Measurements from ENCODE around the gene MEGF10.

The MEGF10 gene

DNA sequence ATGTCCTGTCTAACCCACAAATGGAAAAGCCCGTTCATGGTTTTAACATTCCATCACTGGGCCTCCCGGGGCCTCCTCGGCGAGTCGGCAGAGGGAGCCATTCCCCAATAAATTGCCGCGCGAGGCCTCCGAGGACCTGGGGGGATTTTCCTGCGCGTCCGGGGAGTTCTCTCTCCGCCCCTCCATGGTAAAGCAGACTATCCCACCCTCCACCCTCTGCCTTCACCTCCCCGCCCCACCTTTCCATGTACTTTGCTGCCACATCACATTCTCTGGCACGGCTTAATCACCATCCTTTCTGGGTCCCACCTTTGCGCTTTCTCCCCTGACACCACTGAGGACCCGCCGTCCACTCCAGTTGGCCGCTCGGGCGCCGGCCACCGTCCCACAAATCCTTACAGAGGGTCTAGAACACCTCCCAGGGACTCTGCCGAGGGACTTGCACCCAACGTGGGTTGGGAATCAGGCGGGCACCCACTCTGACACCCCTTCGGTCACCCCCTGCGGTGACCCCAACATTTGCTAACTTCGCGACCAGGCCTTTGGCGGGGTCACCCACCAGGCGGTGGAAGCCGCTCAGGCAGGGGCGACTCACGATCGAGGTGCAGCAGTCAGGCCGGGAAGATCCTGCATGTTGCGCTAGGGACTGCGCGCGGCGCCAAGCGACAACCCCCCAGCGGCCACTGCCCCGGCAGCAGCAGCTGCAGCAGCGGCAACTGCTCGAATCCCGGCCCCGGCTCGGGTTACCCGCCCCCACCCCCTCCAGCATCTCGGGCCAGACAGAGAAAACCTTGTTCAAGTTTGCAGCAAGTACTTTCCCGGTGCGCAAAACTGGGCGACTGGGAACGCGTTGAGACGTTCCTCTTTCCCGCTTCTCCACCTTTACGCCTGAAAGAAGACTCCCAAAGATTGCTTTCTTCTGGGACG is at the start of gene MEGF10:
TSS of gene MEGF10 (plus strand) at position 778 of the 927 bp plus-strand sequence. CDS start 40,513 bp downstream, outside the sequence.
- TF ChIP-seq GATA2 (IDR thresholded peaks at IDR 0.05; ENCODE audit: low read depth, low read length) (no peak), GATA3 (IDR thresholded peaks at IDR 0.05; ENCODE audit: low read depth, low read length) (no peak)

DNA sequence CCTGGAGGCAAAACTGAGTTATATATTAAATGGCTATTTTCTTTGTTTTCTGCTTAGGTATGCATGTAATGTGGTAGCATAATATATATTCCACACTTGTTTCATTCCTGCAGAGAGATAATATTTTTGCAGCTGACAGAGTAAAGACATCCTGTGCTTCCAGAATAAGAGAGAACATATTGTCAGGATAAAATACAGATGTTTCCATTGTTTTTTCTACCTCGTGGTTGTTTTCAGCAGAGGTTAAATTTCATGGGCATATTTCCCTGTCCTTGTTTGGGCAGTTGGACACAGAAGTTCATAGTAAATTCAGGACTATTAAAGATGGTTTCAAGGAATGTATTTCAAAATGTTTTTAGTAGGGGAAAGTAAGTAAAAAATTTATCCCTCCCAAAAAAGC is 47.6 kb upstream of the MEGF10 start:
- no peak for TF ChIP-seq GATA2 (IDR thresholded peaks at IDR 0.05; ENCODE audit: low read depth, low read length)
- no peak for TF ChIP-seq GATA3 (IDR thresholded peaks at IDR 0.05; ENCODE audit: low read depth, low read length)

DNA sequence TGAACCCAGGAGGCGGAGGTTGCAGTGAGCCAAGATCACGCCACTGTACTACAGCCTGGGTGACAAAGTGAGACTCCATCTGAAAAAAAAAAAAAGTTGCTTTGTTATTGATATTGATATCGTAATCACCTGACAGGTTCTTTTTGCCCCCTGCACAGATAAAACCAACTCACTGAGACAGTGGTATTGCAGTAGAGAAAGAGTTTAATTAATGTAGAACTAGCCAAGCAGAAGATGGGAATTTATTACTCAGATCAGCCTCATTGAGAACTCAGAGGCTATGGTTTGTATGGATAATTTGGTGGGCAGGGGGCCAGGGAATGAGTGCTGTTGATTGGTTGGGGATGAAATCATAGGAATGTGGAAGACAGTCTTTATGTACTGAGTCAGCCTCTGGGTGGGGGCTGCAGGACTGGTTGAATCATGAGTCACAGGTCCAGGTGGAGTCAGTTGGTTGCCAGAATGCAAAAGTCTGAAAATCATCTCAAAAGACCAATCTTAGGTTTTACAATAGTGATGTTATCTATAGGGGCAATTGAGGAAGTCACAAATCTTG is 35.8 kb upstream of the MEGF10 start:
- no peak for TF ChIP-seq GATA2 (IDR thresholded peaks at IDR 0.05; ENCODE audit: low read depth, low read length)
- no peak for TF ChIP-seq GATA3 (IDR thresholded peaks at IDR 0.05; ENCODE audit: low read depth, low read length)

DNA sequence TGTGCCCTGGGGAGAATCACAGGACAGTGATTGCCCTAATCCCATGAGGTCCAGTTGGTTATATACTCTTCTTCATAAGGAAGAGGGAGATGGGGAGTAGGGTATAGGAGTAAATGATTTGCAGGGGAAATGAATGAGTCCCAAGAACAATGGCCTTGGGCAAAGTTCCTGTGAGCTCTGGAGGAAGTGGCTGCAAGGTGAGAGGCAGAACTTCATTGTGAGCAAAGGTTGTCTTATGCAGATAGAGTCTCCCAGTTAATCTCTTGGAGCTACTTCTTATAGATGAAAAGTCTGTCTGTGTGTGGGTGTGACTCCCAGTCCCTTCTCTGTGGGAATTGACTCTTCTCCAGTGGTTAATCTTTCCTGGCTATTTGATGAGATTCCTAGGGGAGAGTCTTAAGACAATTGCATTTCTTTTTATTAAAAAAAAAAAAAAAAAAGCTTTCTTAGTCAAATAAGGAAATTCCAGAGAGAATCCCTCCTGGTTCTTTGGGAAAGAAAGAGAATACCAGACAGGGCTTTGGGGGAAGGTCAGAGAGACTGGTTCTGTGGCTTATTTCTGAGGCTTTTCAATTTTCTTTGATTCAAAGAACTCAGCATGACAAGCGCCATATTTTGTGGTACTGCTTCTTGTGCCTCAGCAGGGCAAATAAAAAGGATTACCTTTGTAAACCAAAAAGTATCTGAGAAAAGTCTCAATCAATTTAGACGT is 33.6 kb upstream of the MEGF10 start:
- no peak for TF ChIP-seq GATA2 (IDR thresholded peaks at IDR 0.05; ENCODE audit: low read depth, low read length)
- TF ChIP-seq GATA3 (IDR thresholded peaks at IDR 0.05; ENCODE audit: low read depth, low read length) = no peak

DNA sequence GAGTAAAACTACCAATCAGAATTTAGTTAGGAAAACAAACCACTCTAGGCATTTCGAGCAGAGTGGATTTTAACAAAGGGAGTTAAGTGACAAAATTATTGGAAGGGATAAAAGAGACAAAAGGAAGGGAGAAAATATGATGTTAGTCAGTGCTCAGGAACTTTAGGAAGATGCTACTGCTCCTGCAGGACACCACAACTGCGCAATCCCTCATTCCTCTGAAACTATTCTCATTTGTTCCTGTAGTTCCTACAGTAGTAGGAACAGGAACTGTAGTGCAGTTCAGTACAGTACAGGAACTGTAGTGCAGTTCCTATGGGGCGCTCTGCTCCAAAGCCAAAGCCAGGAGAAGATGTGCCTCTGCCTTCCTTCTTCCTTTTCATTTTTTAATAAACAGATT is 29.9 kb upstream of the MEGF10 start:
- no peak for TF ChIP-seq GATA2 (IDR thresholded peaks at IDR 0.05; ENCODE audit: low read depth, low read length)
- no peak for TF ChIP-seq GATA3 (IDR thresholded peaks at IDR 0.05; ENCODE audit: low read depth, low read length)

DNA sequence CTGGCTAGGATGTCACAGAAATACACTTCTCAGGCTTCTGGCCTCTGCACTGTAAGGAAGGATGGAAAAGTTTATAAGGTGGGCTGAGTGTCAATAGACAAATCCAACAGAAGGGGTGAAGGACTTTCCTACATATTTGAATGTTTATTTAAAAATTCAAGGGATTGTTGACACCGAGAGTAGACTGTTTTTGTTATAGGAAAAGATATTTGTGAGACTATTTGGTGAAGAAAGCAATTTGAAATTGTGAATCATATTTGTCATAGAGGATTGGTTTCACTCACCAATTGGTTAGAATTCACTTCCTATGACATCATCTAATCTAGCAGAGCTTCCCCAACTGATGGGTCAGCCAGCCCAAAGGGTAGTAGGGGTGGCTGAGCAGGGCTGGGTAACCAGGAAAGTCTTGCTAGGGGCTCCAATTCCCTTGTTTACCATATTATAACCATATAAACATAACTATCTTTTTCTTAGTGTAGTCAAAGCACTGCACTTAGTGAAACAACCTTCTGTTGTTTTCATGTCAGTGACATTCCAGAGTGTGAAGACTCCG is 14.9 kb upstream of the MEGF10 start:
- no peak for TF ChIP-seq GATA3 (IDR thresholded peaks at IDR 0.05; ENCODE audit: low read depth, low read length)
- no peak for TF ChIP-seq GATA2 (IDR thresholded peaks at IDR 0.05; ENCODE audit: low read depth, low read length)

DNA sequence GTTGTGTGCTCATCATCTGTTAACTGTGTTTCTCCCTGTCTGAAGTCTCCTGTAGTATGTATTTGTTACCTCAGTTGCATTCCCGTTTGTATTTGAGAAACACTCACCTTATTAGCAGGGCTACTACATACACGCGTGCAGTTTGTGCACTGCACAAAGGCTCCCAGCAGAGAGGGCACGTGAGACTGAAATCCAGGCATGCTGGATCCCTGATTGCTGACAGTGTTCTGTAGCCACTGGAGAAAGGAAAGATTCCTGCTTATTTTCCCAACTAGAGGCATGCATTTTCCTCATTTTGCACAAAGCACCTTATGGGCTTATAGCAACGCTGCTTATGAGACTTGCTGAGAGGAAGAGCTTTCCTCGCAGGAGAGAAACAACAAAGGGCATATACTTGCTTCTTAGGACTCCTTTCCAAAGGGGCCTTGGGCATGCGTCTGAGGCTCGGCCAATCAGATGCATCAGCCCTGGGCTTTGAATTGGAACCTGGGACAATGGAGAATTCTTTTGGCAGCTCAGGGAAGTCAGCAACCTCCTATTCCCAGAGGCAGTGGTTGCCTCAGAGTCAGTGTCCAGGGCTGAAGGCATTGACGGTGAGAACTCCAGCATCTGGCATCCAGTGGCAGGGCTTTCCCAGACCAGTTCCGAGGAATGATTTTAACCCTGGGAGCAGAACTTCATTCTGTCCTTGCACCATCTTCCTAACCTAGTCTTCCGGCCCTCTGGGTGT is 9.9 kb upstream of the MEGF10 start:
- TF ChIP-seq GATA3 (IDR thresholded peaks at IDR 0.05; ENCODE audit: low read depth, low read length) = no peak
- TF ChIP-seq GATA2 (IDR thresholded peaks at IDR 0.05; ENCODE audit: low read depth, low read length) = no peak

DNA sequence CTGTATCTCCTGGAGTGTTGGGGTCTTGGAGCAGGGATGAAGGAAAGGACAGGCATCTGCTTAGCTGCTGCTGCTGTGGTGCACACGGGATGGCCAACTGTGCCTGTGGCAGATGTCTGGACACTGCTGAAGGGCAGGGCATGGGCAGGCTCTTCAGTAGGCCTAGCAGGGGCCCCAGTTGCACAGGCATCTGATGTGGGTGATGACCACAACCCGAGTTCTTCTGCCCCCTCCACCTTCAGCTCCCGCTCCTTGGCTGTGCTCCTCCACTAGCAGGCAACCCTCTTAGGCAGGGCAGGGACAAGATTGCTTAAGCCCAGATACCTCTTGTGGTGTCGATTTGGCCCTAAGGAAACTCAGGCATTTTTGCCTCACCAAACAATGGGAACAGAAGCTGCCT is 9.0 kb upstream of the MEGF10 start:
- no peak for TF ChIP-seq GATA3 (IDR thresholded peaks at IDR 0.05; ENCODE audit: low read depth, low read length)

DNA sequence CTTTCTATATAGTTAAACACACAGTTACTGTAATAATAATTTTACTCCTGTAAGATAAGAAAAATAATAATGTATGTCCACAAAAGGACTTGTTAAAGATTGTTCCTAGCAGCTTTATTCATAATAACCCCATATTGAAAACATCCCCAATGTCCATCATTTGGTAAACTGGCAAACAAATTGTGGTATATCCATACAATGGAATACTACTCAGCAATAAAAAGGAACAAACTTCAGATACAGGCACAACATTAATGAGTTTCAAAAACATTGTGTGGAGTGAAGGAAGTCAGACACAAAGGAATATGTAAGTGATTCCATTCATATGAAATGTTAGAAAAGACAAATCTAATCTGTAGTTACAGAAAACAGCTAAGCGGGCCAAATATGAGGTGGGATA is 1.9 kb upstream of the MEGF10 start:
- no peak for TF ChIP-seq GATA2 (IDR thresholded peaks at IDR 0.05; ENCODE audit: low read depth, low read length)
- TF ChIP-seq GATA3 (IDR thresholded peaks at IDR 0.05; ENCODE audit: low read depth, low read length) = no peak

DNA sequence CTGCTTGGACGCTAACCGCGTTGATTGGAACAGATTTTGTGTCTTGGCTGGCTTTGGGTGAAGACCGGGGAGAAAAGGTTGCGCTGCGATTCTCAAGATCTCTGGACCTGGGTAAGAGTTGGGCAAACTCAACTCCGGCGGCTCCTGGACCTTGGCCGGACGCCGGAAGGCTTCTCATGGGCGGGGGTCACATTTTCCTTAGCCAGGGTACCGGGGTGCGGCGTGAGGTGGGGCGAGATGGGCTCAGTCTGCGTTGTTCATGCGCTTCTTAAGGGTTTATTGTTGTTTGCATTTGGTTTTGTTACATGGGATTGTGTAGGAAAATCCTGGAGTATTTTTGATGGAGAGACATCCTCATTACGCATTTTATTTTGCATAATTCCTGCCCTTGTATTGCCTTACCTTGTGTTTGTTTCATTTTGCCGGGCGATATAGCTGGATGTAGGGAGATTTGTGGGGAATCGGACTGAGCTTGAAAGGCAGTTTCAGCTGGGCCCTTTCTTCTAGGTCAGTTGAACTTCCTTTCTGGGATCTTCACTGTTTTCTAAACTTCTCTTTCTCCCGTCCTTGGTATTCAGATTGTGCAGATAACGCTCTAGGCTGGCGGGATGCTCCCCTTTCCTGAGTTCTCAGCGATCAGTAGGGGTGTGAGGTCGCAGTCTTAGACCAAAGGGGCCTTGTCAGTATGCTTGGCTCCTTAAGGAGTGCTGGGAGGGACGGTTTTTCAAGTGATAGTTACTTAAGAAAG is 524 bp downstream of the MEGF10 start:
- TF ChIP-seq GATA3 (IDR thresholded peaks at IDR 0.05; ENCODE audit: low read depth, low read length) (no peak), GATA2 (IDR thresholded peaks at IDR 0.05; ENCODE audit: low read depth, low read length) (no peak)

DNA sequence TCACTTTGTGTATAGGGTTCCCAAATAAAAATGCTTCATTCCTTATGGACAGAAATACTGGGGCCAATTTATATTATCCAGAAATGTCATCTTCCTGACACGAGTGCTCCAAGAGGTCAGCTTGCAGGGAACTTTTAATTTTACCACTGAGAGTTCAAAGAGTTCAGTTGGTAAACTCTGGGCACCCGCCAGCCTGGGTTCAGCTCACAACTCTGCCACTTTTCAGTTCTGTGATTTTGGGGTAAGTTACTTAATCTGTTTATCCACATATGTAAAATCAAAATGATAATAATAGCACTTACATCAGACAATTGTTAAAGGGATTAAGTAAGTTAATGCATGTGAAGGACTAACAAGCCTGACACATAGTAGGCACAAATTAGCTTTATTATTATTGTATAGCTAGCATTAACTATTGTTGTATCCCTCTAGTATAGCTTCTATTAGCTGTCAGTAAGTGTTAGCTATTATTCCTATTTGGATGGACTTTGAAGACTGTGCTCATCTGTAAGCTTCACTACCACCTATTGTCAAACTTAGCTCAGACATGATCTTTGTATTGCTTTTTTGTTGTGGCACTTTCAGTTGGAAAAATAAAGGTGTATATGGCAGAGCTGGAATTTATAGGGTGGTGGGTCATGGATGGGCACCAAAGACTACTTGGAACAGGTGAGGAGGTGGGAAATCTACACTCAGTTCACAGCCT is 1.6 kb downstream of the MEGF10 start:
- TF ChIP-seq GATA3 (IDR thresholded peaks at IDR 0.05; ENCODE audit: low read depth, low read length) (no peak), GATA2 (IDR thresholded peaks at IDR 0.05; ENCODE audit: low read depth, low read length) (no peak)

DNA sequence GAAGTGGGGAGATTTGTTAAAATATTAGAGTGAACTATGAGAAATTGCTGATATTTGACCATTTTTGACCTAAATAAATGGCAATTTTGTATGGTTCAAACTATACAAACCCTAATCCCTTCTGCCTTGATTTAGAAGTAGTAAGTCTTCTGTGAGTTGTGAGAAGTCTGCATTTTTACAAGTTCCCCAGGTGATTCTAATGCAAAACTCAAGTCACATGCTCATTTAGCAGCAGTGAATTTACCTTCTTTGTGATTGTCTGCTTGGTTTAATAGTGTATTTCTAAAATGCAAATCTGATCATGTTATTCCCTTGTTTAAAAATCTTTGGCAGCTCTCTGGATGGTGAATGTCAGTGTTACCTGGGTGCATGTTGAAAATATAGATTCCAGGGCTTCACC is 2.8 kb downstream of the MEGF10 start:
- TF ChIP-seq GATA3 (IDR thresholded peaks at IDR 0.05; ENCODE audit: low read depth, low read length) (no peak), GATA2 (IDR thresholded peaks at IDR 0.05; ENCODE audit: low read depth, low read length) (no peak)
